NOMO-1 treated with dmso at 0.1 percent for 144 hours (cell line): ENCODE results near the gene F2RL3.
"Not testable (repeated sequence)": the region's sequence is repeated elsewhere in the genome, so short reads cannot be mapped to it uniquely, and the experiment has no call there.

ENCODE experiments used
- DNase-seq: peaks from one replicate; lab custom pipeline; 2025; ENCODE audit not compliant: unreplicated experiment; lab: John Stamatoyannopoulos, UW

F2RL3 gene

GRCh38 chr19:16874250-16874977 lies 14.4 kb upstream of the F2RL3 start:
- DNase-seq: no peak

- DNase-seq: not testable (repeated sequence)
These were observed 13.9 kb upstream of the F2RL3 start for GRCh38 chr19:16874978-16875299.

- no peak for DNase-seq
These were observed 12.9 kb upstream of the F2RL3 start for GRCh38 chr19:16875584-16876555.

- DNase-seq: no peak
These were observed 11.9 kb upstream of the F2RL3 start for GRCh38 chr19:16876904-16877361.

GRCh38 chr19:16877581-16877980 lies 11.2 kb upstream of the F2RL3 start:
- no peak for DNase-seq

GRCh38 chr19:16878181-16878965 lies 10.4 kb upstream of the F2RL3 start:
- DNase-seq: no peak

GRCh38 chr19:16880884-16881554 lies 7.8 kb upstream of the F2RL3 start:
- DNase-seq: no peak

- DNase-seq: no peak
These were observed 6.7 kb upstream of the F2RL3 start for GRCh38 chr19:16882146-16882545.

- no peak for DNase-seq
These were observed 5.3 kb upstream of the F2RL3 start for GRCh38 chr19:16883522-16883921.

GRCh38 chr19:16885166-16885565 lies 3.6 kb upstream of the F2RL3 start:
- no peak for DNase-seq

GRCh38 chr19:16886305-16886880 lies 2.4 kb upstream of the F2RL3 start:
- DNase-seq: no peak

GRCh38 chr19:16887353-16888265 lies 1.2 kb upstream of the F2RL3 start:
- DNase-seq: no peak

- DNase-seq: no peak
These were observed 625 bp downstream of the F2RL3 start for GRCh38 chr19:16889366-16889882.

GRCh38 chr19:16889883-16890460 lies 1.2 kb downstream of the F2RL3 start:
- DNase-seq: no peak

GRCh38 chr19:16890461-16891184 lies 1.8 kb downstream of the F2RL3 start:
- DNase-seq: no peak

- no peak for DNase-seq
These were observed 3.0 kb downstream of the F2RL3 start for GRCh38 chr19:16891696-16892382.

GRCh38 chr19:16892436-16892835 lies 3.6 kb downstream of the F2RL3 start:
- DNase-seq: no peak
